ENCODE measurements around the gene CMSS1.

DNA sequence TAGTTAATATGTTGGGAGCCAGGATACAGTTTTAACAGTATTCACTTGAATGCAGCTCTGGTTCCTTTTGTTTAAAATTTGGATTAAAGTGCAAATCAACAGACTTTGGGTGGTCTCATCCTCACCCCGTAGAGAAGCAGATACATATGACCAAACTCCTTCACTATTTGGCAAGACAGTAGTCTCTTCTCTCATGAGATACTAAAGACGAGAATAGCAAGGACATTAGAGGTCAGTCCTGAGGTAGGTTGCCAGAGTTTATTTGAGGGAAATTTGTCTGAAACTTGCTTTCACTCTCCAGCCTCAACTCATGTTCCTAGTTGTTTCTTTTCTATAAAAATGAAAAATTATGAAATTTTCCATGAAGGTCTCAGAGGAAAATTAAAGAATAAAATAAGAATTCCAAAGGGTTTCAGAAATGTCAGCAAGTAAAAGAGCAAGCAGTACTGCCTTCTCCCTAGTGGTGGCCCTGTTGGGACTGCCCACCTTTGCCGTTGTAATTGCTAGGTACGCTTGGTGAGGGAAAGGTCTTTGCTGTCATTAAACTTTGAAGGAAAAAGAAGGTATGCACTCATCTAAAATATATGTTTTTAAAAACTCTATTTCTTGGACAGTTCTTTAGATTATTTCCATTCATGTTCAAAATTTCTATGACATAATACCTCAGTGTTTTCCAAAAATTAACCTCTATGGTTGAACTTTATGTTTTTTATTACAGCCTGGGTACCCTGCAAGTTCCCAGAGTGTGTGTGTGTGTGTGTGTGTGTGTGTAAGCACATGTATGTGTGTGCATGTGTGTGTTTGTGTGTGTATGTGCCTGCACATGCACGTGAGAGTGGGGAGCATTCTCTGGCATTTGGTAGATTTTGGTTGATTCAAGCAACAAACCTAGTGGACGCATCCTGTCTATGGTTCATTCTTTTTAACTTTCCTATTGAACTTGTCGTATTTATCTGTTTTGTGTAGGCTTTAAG is 111.4 kb downstream of the CMSS1 start:
- no peak for TF ChIP-seq CTCF (IDR thresholded peaks at IDR 0.05)
- no peak for TF ChIP-seq EZH2 (IDR thresholded peaks at IDR 0.05; ENCODE audit: borderline replicate concordance, insufficient read depth, low read depth, low read length, poor library complexity, severe bottlenecking)

Data from B cell (primary cell).